ENCODE measurements around the gene PPRC1. TPM values are rescaled to one million over a fixed set of nuclear protein-coding genes. Genes with fewer than 3 reads are reported as not detected.

Gene PPRC1
- total and polyA plus RNA-seq, 2 experiments from 2014 or later, result 43.2 to 67.5 TPM

DNA sequence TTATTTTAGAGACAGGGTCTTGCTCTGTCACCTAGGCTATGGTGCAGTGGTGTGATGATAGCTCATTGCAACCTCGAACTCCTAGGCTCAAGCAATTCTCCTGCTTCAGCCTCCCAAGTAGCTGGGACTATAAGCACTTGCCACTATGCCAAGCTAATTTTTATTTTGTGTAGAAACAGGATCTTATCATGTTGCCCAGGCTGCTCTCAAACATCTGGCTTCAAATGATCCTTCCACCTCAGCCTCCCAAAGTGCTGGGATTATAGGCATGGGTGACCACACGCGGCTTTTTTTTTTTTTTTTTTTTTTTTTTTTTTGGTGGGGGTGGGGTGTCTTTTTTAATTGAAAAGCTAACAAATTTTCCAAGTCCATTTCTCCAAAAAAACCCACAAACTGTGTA is 49.3 kb upstream of the PPRC1 start:
- ATAC-seq (no peak), DNase-seq (ENCODE audit: low spot score) (no peak)
- H3K9me2 ChIP-seq (ENCODE audit: insufficient read depth), result no peaks in the 10 kb centered on the region
- no peaks in the 10 kb centered on the region for H3K36me3 Mint-ChIP-seq (ENCODE audit: low read depth)
- no peak overlapping the region for H3K4me3 ChIP-seq
- H3K36me3 ChIP-seq (ENCODE audit: insufficient read depth), result no peaks in the 10 kb centered on the region
- no peak overlapping the region for H3K4me3 Mint-ChIP-seq
- no peak overlapping the region for H3K27ac Mint-ChIP-seq
- H3K79me2 ChIP-seq (replicated peaks; ENCODE audit: insufficient read depth), result no peaks in the 10 kb centered on the region
- peaks cover 5% of the 10 kb centered on the region for H3K27me3 Mint-ChIP-seq (ENCODE audit: insufficient read depth, low read depth, poor library complexity)
- TF ChIP-seq POLR2AphosphoS5 (IDR thresholded peaks at IDR 0.05; ENCODE audit: low read depth) (no peak), CREB1 (CRISPR knock-in tag; IDR thresholded peaks at IDR 0.05; ENCODE audit: low read depth) (no peak), NANOG (IDR thresholded peaks at IDR 0.05; ENCODE audit: borderline replicate concordance) (no peak), STAT1 (IDR thresholded peaks at IDR 0.05; ENCODE audit: unreplicated experiment) (no peak), EZH2 (IDR thresholded peaks at IDR 0.05; ENCODE audit: low read depth, unreplicated experiment) (no peak), ZNF114 (CRISPR knock-in tag; IDR thresholded peaks at IDR 0.05) (no peak), JUNB (IDR thresholded peaks at IDR 0.05; ENCODE audit: unreplicated experiment) (no peak), EZH2phosphoT487 (IDR thresholded peaks at IDR 0.05; ENCODE audit: unreplicated experiment) (no peak)
- TF ChIP-seq, protein P1, sequence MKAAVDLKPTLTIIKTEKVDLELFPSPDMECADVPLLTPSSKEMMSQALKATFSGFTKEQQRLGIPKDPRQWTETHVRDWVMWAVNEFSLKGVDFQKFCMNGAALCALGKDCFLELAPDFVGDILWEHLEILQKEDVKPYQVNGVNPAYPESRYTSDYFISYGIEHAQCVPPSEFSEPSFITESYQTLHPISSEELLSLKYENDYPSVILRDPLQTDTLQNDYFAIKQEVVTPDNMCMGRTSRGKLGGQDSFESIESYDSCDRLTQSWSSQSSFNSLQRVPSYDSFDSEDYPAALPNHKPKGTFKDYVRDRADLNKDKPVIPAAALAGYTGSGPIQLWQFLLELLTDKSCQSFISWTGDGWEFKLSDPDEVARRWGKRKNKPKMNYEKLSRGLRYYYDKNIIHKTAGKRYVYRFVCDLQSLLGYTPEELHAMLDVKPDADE (IDR thresholded peaks at IDR 0.05), result no peak
- TF ChIP-seq, protein P2, sequence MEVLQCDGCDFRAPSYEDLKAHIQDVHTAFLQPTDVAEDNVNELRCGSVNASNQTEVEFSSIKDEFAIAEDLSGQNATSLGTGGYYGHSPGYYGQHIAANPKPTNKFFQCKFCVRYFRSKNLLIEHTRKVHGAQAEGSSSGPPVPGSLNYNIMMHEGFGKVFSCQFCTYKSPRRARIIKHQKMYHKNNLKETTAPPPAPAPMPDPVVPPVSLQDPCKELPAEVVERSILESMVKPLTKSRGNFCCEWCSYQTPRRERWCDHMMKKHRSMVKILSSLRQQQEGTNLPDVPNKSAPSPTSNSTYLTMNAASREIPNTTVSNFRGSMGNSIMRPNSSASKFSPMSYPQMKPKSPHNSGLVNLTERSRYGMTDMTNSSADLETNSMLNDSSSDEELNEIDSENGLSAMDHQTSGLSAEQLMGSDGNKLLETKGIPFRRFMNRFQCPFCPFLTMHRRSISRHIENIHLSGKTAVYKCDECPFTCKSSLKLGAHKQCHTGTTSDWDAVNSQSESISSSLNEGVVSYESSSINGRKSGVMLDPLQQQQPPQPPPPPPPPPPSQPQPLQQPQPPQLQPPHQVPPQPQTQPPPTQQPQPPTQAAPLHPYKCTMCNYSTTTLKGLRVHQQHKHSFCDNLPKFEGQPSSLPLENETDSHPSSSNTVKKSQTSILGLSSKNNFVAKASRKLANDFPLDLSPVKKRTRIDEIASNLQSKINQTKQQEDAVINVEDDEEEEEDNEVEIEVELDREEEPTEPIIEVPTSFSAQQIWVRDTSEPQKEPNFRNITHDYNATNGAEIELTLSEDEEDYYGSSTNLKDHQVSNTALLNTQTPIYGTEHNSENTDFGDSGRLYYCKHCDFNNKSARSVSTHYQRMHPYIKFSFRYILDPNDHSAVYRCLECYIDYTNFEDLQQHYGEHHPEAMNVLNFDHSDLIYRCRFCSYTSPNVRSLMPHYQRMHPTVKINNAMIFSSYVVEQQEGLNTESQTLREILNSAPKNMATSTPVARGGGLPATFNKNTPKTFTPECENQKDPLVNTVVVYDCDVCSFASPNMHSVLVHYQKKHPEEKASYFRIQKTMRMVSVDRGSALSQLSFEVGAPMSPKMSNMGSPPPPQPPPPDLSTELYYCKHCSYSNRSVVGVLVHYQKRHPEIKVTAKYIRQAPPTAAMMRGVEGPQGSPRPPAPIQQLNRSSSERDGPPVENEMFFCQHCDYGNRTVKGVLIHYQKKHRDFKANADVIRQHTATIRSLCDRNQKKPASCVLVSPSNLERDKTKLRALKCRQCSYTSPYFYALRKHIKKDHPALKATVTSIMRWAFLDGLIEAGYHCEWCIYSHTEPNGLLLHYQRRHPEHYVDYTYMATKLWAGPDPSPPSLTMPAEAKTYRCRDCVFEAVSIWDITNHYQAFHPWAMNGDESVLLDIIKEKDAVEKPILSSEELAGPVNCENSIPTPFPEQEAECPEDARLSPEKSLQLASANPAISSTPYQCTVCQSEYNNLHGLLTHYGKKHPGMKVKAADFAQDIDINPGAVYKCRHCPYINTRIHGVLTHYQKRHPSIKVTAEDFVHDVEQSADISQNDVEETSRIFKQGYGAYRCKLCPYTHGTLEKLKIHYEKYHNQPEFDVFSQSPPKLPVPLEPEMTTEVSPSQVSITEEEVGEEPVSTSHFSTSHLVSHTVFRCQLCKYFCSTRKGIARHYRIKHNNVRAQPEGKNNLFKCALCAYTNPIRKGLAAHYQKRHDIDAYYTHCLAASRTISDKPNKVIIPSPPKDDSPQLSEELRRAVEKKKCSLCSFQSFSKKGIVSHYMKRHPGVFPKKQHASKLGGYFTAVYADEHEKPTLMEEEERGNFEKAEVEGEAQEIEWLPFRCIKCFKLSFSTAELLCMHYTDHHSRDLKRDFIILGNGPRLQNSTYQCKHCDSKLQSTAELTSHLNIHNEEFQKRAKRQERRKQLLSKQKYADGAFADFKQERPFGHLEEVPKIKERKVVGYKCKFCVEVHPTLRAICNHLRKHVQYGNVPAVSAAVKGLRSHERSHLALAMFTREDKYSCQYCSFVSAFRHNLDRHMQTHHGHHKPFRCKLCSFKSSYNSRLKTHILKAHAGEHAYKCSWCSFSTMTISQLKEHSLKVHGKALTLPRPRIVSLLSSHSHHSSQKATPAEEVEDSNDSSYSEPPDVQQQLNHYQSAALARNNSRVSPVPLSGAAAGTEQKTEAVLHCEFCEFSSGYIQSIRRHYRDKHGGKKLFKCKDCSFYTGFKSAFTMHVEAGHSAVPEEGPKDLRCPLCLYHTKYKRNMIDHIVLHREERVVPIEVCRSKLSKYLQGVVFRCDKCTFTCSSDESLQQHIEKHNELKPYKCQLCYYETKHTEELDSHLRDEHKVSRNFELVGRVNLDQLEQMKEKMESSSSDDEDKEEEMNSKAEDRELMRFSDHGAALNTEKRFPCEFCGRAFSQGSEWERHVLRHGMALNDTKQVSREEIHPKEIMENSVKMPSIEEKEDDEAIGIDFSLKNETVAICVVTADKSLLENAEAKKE (CRISPR knock-in tag; IDR thresholded peaks at IDR 0.05), result no peak
- TF ChIP-seq, protein P3, sequence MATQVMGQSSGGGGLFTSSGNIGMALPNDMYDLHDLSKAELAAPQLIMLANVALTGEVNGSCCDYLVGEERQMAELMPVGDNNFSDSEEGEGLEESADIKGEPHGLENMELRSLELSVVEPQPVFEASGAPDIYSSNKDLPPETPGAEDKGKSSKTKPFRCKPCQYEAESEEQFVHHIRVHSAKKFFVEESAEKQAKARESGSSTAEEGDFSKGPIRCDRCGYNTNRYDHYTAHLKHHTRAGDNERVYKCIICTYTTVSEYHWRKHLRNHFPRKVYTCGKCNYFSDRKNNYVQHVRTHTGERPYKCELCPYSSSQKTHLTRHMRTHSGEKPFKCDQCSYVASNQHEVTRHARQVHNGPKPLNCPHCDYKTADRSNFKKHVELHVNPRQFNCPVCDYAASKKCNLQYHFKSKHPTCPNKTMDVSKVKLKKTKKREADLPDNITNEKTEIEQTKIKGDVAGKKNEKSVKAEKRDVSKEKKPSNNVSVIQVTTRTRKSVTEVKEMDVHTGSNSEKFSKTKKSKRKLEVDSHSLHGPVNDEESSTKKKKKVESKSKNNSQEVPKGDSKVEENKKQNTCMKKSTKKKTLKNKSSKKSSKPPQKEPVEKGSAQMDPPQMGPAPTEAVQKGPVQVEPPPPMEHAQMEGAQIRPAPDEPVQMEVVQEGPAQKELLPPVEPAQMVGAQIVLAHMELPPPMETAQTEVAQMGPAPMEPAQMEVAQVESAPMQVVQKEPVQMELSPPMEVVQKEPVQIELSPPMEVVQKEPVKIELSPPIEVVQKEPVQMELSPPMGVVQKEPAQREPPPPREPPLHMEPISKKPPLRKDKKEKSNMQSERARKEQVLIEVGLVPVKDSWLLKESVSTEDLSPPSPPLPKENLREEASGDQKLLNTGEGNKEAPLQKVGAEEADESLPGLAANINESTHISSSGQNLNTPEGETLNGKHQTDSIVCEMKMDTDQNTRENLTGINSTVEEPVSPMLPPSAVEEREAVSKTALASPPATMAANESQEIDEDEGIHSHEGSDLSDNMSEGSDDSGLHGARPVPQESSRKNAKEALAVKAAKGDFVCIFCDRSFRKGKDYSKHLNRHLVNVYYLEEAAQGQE (IDR thresholded peaks at IDR 0.05; ENCODE audit: unreplicated experiment), result no peak
- TF ChIP-seq, protein P4, sequence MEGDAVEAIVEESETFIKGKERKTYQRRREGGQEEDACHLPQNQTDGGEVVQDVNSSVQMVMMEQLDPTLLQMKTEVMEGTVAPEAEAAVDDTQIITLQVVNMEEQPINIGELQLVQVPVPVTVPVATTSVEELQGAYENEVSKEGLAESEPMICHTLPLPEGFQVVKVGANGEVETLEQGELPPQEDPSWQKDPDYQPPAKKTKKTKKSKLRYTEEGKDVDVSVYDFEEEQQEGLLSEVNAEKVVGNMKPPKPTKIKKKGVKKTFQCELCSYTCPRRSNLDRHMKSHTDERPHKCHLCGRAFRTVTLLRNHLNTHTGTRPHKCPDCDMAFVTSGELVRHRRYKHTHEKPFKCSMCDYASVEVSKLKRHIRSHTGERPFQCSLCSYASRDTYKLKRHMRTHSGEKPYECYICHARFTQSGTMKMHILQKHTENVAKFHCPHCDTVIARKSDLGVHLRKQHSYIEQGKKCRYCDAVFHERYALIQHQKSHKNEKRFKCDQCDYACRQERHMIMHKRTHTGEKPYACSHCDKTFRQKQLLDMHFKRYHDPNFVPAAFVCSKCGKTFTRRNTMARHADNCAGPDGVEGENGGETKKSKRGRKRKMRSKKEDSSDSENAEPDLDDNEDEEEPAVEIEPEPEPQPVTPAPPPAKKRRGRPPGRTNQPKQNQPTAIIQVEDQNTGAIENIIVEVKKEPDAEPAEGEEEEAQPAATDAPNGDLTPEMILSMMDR (conservative IDR thresholded peaks at IDR 0.05; ENCODE audit: low read depth in 2 of 2), result no peak
- no peaks in the 10 kb centered on the region for H3K9me3 Mint-ChIP-seq
- H2AFZ ChIP-seq, result no peak overlapping the region
- H3K4me1 ChIP-seq (ENCODE audit: insufficient read depth), result no peaks in the 10 kb centered on the region
- H3K4me2 ChIP-seq, result no peak overlapping the region
- H3K27ac ChIP-seq (ENCODE audit: low read depth), result no peak overlapping the region
- H3F3A ChIP-seq (replicated peaks; ENCODE audit: low read depth), result no peaks in the 10 kb centered on the region
- no peaks in the 10 kb centered on the region for H3K27me3 ChIP-seq (ENCODE audit: insufficient read depth)
- no peaks in the 10 kb centered on the region for H4K20me1 ChIP-seq (replicated peaks; ENCODE audit: insufficient read depth)
- H3K4me1 Mint-ChIP-seq, result no peaks in the 10 kb centered on the region
